Epithelial cell of proximal tubule (primary cell): ENCODE data around the gene NPL. TPM values are rescaled to one million over a fixed set of nuclear protein-coding genes. Genes with fewer than 3 reads are reported as not detected.

Source experiments
- DNase-seq: peaks from one replicate; pipeline ENCODE4 v3.0.0-alpha.2; 2011; ENCODE audit warnings: low read depth
- H3K4me3 ChIP-seq: 2 replicates; pipeline ENCODE4 v1.5.1; 2011; ENCODE audit warnings: low read depth, mild to moderate bottlenecking, low read length
- CTCF ChIP-seq: conservative IDR thresholded peaks from 2 replicates; pipeline ENCODE4 v1.5.1; 2012; ENCODE audit warnings: low read depth, mild to moderate bottlenecking, low read length
- total RNA-seq: library from RNA; depleted of rRNA; stranded (reverse); fragments of >200 nt; gene quantifications from 2 replicates; pipeline ENCODE4 v1.2.3, GENCODE V29; 2015

Gene NPL
- total RNA-seq, 1 donor from 2014 or later: 0.06 TPM

- TF ChIP-seq CTCF: no peak
- no peak overlapping the region for H3K4me3 ChIP-seq
- DNase-seq: no peak
Measured at GRCh38 chr1:182862827-182863226, 73.3 kb downstream of the NPL start.

GRCh38 chr1:182863940-182864339, 74.4 kb downstream of the NPL start:
- no peak for TF ChIP-seq CTCF
- no peak overlapping the region for H3K4me3 ChIP-seq
- no peak for DNase-seq

GRCh38 chr1:182867861-182868260, 78.3 kb downstream of the NPL start:
- H3K4me3 ChIP-seq: no peak overlapping the region
- no peak for DNase-seq
- TF ChIP-seq CTCF: no peak

- no peak overlapping the region for H3K4me3 ChIP-seq
- DNase-seq: no peak
- TF ChIP-seq CTCF: no peak
Measured at GRCh38 chr1:182869241-182869666, 79.7 kb downstream of the NPL start.

GRCh38 chr1:182872881-182873280, 83.3 kb downstream of the NPL start:
- no peak for DNase-seq
- no peak for TF ChIP-seq CTCF
- H3K4me3 ChIP-seq: no peak overlapping the region

- TF ChIP-seq CTCF: no peak
- no peak overlapping the region for H3K4me3 ChIP-seq
- DNase-seq: no peak
Measured at GRCh38 chr1:182875889-182876288, 86.3 kb downstream of the NPL start.

GRCh38 chr1:182877331-182877730, 87.8 kb downstream of the NPL start:
- TF ChIP-seq CTCF: no peak
- no peak overlapping the region for H3K4me3 ChIP-seq
- DNase-seq: no peak
